Mesendoderm (in vitro differentiated cells): Measurements from ENCODE around the gene TRIP10. TPM values are rescaled to one million over a fixed set of nuclear protein-coding genes. Genes with fewer than 3 reads are reported as not detected.

Experiments used
- DNase-seq: peaks from one replicate; pipeline ENCODE4 v3.0.0; 2013
- H2AK5ac ChIP-seq: 2 replicates; pipeline ENCODE4 v1.6.1; 2013; ENCODE audit warnings: low read length, inconsistent platforms
- H2BK120ac ChIP-seq: 2 replicates; pipeline ENCODE4 v1.6.1; 2013; ENCODE audit warnings: low read depth, mild to moderate bottlenecking, low read length, moderate library complexity, mixed read lengths
- H2BK15ac ChIP-seq: replicated peaks from 2 replicates; pipeline ENCODE4 v1.6.1; 2013; ENCODE audit warnings: low read depth, mild to moderate bottlenecking, moderate library complexity
- H2BK5ac ChIP-seq: 2 replicates; pipeline ENCODE4 v1.6.1; 2013; ENCODE audit warnings: low read length, inconsistent platforms
- H3K18ac ChIP-seq: 2 replicates; pipeline ENCODE4 v1.6.1; 2013; ENCODE audit warnings: mild to moderate bottlenecking, low read length, mixed read lengths
- H3K23ac ChIP-seq: one replicate; pipeline ENCODE4 v1.6.1; 2013; ENCODE audit warnings: low read length
- H3K27ac ChIP-seq: 2 replicates; pipeline ENCODE4 v1.5.1; 2013; ENCODE audit warnings: low read depth, mild to moderate bottlenecking, inconsistent platforms, low read length, moderate library complexity
- H3K27me3 ChIP-seq: 2 replicates; pipeline ENCODE4 v1.6.1; 2013; ENCODE audit warnings: low read length, control low read depth, mild to moderate bottlenecking, inconsistent platforms; ENCODE audit not compliant: insufficient read depth, poor library complexity
- H3K36me3 ChIP-seq: 2 replicates; pipeline ENCODE4 v1.6.1; 2013; ENCODE audit warnings: low read length, inconsistent platforms; ENCODE audit not compliant: control insufficient read depth, insufficient read depth
- H3K4ac ChIP-seq: one replicate; pipeline ENCODE4 v1.6.1; 2013; ENCODE audit warnings: low read depth, mild to moderate bottlenecking, low read length, moderate library complexity
- H3K4me1 ChIP-seq: 2 replicates; pipeline ENCODE4 v1.6.1; 2013; ENCODE audit warnings: low read depth, low read length, inconsistent platforms; ENCODE audit not compliant: control insufficient read depth
- H3K4me2 ChIP-seq: 2 replicates; pipeline ENCODE4 v1.6.1; 2013; ENCODE audit warnings: low read length
- H3K4me3 ChIP-seq: 2 replicates; pipeline ENCODE4 v1.5.1; 2013; ENCODE audit warnings: mild to moderate bottlenecking, low read length
- H3K56ac ChIP-seq: one replicate; pipeline ENCODE4 v1.6.1; 2013; ENCODE audit warnings: low read length
- H3K79me1 ChIP-seq: 2 replicates; pipeline ENCODE4 v1.6.1; 2013; ENCODE audit warnings: low read length, inconsistent platforms
- H3K79me2 ChIP-seq: 2 replicates; pipeline ENCODE4 v1.6.1; 2013; ENCODE audit warnings: mild to moderate bottlenecking, low read length; ENCODE audit not compliant: control insufficient read depth, insufficient read depth
- H3K9ac ChIP-seq: 2 replicates; pipeline ENCODE4 v1.6.1; 2013; ENCODE audit warnings: low read length, inconsistent platforms
- H4K5ac ChIP-seq: one replicate; pipeline ENCODE4 v1.6.1; 2013; ENCODE audit warnings: low read length
- H4K8ac ChIP-seq: one replicate; pipeline ENCODE4 v1.6.1; 2013; ENCODE audit warnings: low read depth, mild to moderate bottlenecking, control low read depth, low read length, moderate library complexity
- WGBS: extraction: QIAGEN DNeasy Blood & Tissue Kit; methylation state at CpG from one replicate; pipeline ENCODE4 v1.1.7; 2013; ENCODE audit warnings: low lambda C conversion rate, missing lambda C conversion rate; ENCODE audit not compliant: insufficient coverage; ENCODE audit errors: extremely low coverage; 5-methylcytosine and 5-hydroxymethylcytosine counted together
- polyA plus RNA-seq, 2 experiments: library from polyadenylated mRNA; stranded (reverse); fragments of 200-250 nt; gene quantifications; one replicate each; pipeline ENCODE4 v1.2.3, GENCODE V29; 2013

Gene TRIP10, protein sequence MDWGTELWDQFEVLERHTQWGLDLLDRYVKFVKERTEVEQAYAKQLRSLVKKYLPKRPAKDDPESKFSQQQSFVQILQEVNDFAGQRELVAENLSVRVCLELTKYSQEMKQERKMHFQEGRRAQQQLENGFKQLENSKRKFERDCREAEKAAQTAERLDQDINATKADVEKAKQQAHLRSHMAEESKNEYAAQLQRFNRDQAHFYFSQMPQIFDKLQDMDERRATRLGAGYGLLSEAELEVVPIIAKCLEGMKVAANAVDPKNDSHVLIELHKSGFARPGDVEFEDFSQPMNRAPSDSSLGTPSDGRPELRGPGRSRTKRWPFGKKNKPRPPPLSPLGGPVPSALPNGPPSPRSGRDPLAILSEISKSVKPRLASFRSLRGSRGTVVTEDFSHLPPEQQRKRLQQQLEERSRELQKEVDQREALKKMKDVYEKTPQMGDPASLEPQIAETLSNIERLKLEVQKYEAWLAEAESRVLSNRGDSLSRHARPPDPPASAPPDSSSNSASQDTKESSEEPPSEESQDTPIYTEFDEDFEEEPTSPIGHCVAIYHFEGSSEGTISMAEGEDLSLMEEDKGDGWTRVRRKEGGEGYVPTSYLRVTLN
- 135 TPM for polyA plus RNA-seq (2013, experiment 1 of 2)
- 134 TPM for polyA plus RNA-seq (2013, experiment 2 of 2)

GRCh38 chr19:6739390-6739882, at the start of gene TRIP10:
Gene TRIP10, plus strand, starts transcription at chr19:6739680. Its CDS starts 82 bp downstream, at chr19:6739762.
- peak within 1 kb of the TSS; percentile 92 for H2BK120ac ChIP-seq
- peak within 1 kb of the TSS; percentile 3 for H4K5ac ChIP-seq
- peak; percentile 85 for DNase-seq
- WGBS: no CpG with 5 or more reads among the region's 47 CpGs
- H3K27ac ChIP-seq: peak within 1 kb of the TSS; percentile 95
- peak within 1 kb of the TSS; percentile 75 for H3K4me3 ChIP-seq
- H4K8ac ChIP-seq: peak within 1 kb of the TSS; percentile 98
- H3K4me1 ChIP-seq: peaks cover 8% of the 10 kb centered on the region
- H3K9ac ChIP-seq: peak within 1 kb of the TSS; percentile 92
- no peaks in the 10 kb centered on the region for H3K27me3 ChIP-seq
- peak within 1 kb of the TSS; percentile 99 for H2BK5ac ChIP-seq
- no peak within 1 kb of the TSS for H2AK5ac ChIP-seq
- H3K4ac ChIP-seq: peak within 1 kb of the TSS; percentile 95
- peak within 1 kb of the TSS; percentile 93 for H3K56ac ChIP-seq
- peaks cover 5% of the 10 kb centered on the region for H3K36me3 ChIP-seq
- peak within 1 kb of the TSS; percentile 49 for H3K4me2 ChIP-seq
- peak within 1 kb of the TSS; percentile 99 for H3K18ac ChIP-seq
- H2BK15ac ChIP-seq: no peak within 1 kb of the TSS
- H3K79me1 ChIP-seq: peaks cover 12% of the 10 kb centered on the region
- peaks cover 39% of the 10 kb centered on the region for H3K79me2 ChIP-seq
- H3K23ac ChIP-seq: peak within 1 kb of the TSS; percentile 83

DNA sequence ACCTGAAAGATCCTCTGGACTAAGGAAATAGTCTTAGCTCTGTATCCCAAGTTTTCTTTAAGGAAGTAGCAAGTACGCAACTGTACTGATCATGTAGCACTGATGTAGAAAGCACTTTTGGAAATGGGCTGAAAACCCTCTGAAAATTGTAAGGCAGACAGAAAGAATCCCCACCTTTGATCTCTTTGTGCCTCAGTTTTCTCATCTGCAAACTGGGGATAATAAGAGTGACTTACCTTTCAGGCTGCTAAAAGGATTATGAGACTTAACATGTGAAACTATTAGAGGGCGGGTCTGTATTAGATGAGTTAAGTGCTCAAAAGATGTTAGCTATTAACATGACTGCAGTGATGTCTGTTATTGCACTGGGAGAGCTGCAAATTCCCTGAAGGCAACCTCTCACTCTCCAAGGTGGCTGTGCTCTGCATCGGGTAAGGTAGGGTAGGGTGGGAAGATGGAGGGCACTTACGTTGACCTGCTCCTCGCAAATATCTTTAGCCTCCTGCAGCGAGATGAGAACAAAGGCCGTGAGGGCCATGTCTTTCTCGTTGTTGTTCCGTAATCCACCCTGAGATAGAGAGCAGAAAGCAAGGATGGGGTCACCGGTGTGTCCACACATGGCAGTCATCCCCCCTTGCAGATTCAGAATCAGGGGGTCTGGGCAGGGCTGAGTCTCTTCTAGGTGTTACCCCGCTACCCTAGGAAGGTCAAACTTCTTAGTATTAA, 49.2 kb upstream of the TRIP10 start:
- Histone ChIP-seq H2BK15ac (no peak overlapping the region), H4K8ac (no peak overlapping the region), H3K79me1 (no peaks in the 10 kb centered on the region), H2AK5ac (no peak overlapping the region), H4K5ac (no peak overlapping the region), H3K4me1 (no peaks in the 10 kb centered on the region), H2BK5ac (no peak overlapping the region), H3K4me3 (no peak overlapping the region), H3K23ac (no peak overlapping the region), H3K4me2 (no peak overlapping the region), H3K9ac (no peak overlapping the region), H3K79me2 (no peaks in the 10 kb centered on the region), H3K27ac (no peak overlapping the region), H3K18ac (no peak overlapping the region), H2BK120ac (no peak overlapping the region), H3K56ac (no peak overlapping the region), H3K27me3 (no peaks in the 10 kb centered on the region), H3K36me3 (no peaks in the 10 kb centered on the region), H3K4ac (no peak overlapping the region)
- WGBS: no CpG with 5 or more reads among the region's 11 CpGs
- DNase-seq: no peak

GRCh38 chr19:6691342-6691741, 48.1 kb upstream of the TRIP10 start:
- Histone ChIP-seq H4K5ac (no peak overlapping the region), H3K79me2 (no peaks in the 10 kb centered on the region), H3K4ac (no peak overlapping the region), H2BK15ac (no peak overlapping the region), H3K27ac (no peak overlapping the region), H3K27me3 (no peaks in the 10 kb centered on the region), H3K23ac (no peak overlapping the region), H3K4me3 (no peak overlapping the region), H3K9ac (no peak overlapping the region), H3K18ac (no peak overlapping the region), H3K4me2 (no peak overlapping the region), H3K36me3 (no peaks in the 10 kb centered on the region), H4K8ac (no peak overlapping the region), H2BK5ac (no peak overlapping the region), H2AK5ac (no peak overlapping the region), H3K56ac (no peak overlapping the region), H3K4me1 (no peaks in the 10 kb centered on the region), H3K79me1 (no peaks in the 10 kb centered on the region), H2BK120ac (no peak overlapping the region)
- WGBS: no CpG with 5 or more reads among the region's 8 CpGs
- DNase-seq: no peak

DNA sequence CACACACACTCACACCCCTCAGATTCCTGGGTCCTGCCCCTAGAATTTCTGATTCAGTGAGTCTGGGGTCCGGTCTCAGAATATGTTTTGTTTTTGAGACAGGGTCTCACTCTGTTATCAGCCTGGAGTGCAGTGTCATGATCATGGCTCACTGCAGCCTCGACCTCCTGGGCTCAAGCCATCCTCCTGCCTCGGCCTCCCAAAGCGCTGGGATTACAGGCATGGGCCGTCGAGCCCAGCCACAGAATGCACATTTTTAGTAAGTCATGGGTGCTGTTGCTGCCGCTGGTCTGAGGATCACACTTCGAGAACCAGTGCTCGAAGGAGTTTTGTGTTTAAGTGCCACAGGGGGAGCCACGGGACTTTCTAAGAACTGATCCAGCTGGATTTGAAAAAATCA, 47.5 kb upstream of the TRIP10 start:
- DNase-seq: no peak
- H3K27me3 ChIP-seq: no peaks in the 10 kb centered on the region
- no peak overlapping the region for H3K23ac ChIP-seq
- no peak overlapping the region for H4K8ac ChIP-seq
- no peak overlapping the region for H3K18ac ChIP-seq
- H3K4me1 ChIP-seq: no peaks in the 10 kb centered on the region
- no peaks in the 10 kb centered on the region for H3K79me1 ChIP-seq
- H2AK5ac ChIP-seq: no peak overlapping the region
- H3K4me2 ChIP-seq: no peak overlapping the region
- no peaks in the 10 kb centered on the region for H3K79me2 ChIP-seq
- H2BK120ac ChIP-seq: no peak overlapping the region
- H2BK15ac ChIP-seq: no peak overlapping the region
- no peak overlapping the region for H3K56ac ChIP-seq
- no peak overlapping the region for H3K4me3 ChIP-seq
- H3K4ac ChIP-seq: no peak overlapping the region
- no peak overlapping the region for H2BK5ac ChIP-seq
- H3K27ac ChIP-seq: no peak overlapping the region
- H3K36me3 ChIP-seq: no peaks in the 10 kb centered on the region
- no peak overlapping the region for H3K9ac ChIP-seq
- WGBS: no CpG with 5 or more reads among the region's 10 CpGs
- H4K5ac ChIP-seq: no peak overlapping the region

DNA sequence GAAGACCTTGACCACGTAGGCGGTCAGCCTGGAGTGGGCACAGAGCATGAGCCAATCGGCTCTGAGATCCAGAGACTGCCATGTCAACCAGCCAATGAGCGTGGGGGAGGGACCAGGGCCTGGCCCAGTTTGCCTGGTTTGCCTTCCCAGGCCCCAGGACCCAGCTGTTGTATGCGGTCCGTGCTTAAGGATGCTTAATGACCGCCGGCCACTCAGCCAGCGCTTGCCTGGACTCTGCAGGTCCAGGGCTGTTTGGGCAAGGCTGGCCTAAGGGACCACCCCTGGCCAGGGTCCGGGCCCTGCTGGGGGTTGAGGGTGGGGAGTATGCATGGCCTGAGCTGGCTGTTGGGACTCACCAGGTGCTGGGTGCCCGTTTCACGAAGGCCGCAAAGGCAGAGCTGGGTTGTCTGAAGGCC, 46.4 kb upstream of the TRIP10 start:
- H4K5ac ChIP-seq: no peak overlapping the region
- H3K79me1 ChIP-seq: no peaks in the 10 kb centered on the region
- H3K4me3 ChIP-seq: no peak overlapping the region
- H2AK5ac ChIP-seq: no peak overlapping the region
- H3K56ac ChIP-seq: no peak overlapping the region
- H3K36me3 ChIP-seq: no peaks in the 10 kb centered on the region
- H3K4ac ChIP-seq: no peak overlapping the region
- no peak overlapping the region for H3K27ac ChIP-seq
- no peak overlapping the region for H2BK120ac ChIP-seq
- H2BK15ac ChIP-seq: no peak overlapping the region
- H3K79me2 ChIP-seq: no peaks in the 10 kb centered on the region
- H3K4me2 ChIP-seq: no peak overlapping the region
- no peak overlapping the region for H2BK5ac ChIP-seq
- no peak overlapping the region for H3K18ac ChIP-seq
- no peak overlapping the region for H4K8ac ChIP-seq
- H3K27me3 ChIP-seq: no peaks in the 10 kb centered on the region
- no peak overlapping the region for H3K23ac ChIP-seq
- H3K4me1 ChIP-seq: no peaks in the 10 kb centered on the region
- DNase-seq: no peak
- no peak overlapping the region for H3K9ac ChIP-seq
- no CpG with 5 or more reads among the region's 13 CpGs for WGBS
